ENCODE measurements around the gene NUSAP1. TPM values are rescaled to one million over a fixed set of nuclear protein-coding genes. Genes with fewer than 3 reads are reported as not detected.

The NUSAP1 gene
- total and polyA plus RNA-seq, 2 donors (not counting 1 experiment from before 2014, with no cell fraction given) = 25.7 to 27.6 TPM

DNA sequence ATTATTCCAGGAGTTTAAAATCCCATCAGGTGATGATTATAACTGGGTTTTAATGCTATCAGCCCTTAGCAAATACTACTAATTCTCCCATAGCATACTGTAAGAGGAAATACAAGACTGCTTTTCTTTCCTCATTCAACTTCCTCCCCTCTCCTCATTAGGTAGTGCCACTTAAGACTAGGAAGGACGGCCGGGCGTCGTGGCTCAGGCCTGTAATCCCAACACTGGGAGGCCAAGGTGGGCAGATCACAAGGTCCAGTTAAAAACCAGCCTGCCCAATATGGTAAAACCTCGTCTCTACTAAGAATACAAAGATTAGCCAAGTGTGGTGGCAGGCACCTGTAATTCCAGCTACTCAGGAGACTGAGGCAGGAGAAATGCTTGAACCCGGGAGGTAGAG is 55.0 kb downstream of the NUSAP1 start:
- H3K9ac ChIP-seq (ENCODE audit: insufficient read depth, low read length) = no peak overlapping the region
- H3K4me1 ChIP-seq (ENCODE audit: control insufficient read depth, extremely low read depth, insufficient read depth, low read length) = no peaks in the 10 kb centered on the region
- no peak overlapping the region for H3K4me2 ChIP-seq (ENCODE audit: extremely low read depth, insufficient read depth, low read length)
- no peaks in the 10 kb centered on the region for H3K27me3 ChIP-seq (ENCODE audit: control insufficient read depth, insufficient read depth, low read length)
- H3K9me3 ChIP-seq (ENCODE audit: control insufficient read depth, insufficient read depth, low read depth, low read length) = no peaks in the 10 kb centered on the region
- no peak overlapping the region for H3K27ac ChIP-seq (ENCODE audit: insufficient read depth, low read length)
- H3K4me3 ChIP-seq (replicated peaks in 1 of 4; ENCODE audit: control extremely low read depth in 1 of 4, insufficient read depth in 1 of 4, low read depth in 3 of 4, low read length in 4 of 4) = no peak overlapping the region
- TF ChIP-seq, protein P1, sequence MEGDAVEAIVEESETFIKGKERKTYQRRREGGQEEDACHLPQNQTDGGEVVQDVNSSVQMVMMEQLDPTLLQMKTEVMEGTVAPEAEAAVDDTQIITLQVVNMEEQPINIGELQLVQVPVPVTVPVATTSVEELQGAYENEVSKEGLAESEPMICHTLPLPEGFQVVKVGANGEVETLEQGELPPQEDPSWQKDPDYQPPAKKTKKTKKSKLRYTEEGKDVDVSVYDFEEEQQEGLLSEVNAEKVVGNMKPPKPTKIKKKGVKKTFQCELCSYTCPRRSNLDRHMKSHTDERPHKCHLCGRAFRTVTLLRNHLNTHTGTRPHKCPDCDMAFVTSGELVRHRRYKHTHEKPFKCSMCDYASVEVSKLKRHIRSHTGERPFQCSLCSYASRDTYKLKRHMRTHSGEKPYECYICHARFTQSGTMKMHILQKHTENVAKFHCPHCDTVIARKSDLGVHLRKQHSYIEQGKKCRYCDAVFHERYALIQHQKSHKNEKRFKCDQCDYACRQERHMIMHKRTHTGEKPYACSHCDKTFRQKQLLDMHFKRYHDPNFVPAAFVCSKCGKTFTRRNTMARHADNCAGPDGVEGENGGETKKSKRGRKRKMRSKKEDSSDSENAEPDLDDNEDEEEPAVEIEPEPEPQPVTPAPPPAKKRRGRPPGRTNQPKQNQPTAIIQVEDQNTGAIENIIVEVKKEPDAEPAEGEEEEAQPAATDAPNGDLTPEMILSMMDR (conservative IDR thresholded peaks at IDR 0.05 in 1 of 2, IDR thresholded peaks at IDR 0.05 in 1 of 2; ENCODE audit: low read depth in 1 of 2, low read length in 2 of 2) = no peak
- no peak for TF ChIP-seq EZH2 (IDR thresholded peaks at IDR 0.05; ENCODE audit: low read length, missing control alignments)
- no peaks in the 10 kb centered on the region for H3K36me3 ChIP-seq (ENCODE audit: control insufficient read depth, insufficient read depth, low read length)
- H4K20me1 ChIP-seq (ENCODE audit: control insufficient read depth, extremely low read depth, insufficient read depth, low read length) = no peaks in the 10 kb centered on the region
- no peak for DNase-seq (ENCODE audit: low read depth in 2 of 2)
- H2AFZ ChIP-seq (ENCODE audit: low read length) = no peak overlapping the region
- no peaks in the 10 kb centered on the region for H3K79me2 ChIP-seq (ENCODE audit: control insufficient read depth, insufficient read depth, low read length)

DNA sequence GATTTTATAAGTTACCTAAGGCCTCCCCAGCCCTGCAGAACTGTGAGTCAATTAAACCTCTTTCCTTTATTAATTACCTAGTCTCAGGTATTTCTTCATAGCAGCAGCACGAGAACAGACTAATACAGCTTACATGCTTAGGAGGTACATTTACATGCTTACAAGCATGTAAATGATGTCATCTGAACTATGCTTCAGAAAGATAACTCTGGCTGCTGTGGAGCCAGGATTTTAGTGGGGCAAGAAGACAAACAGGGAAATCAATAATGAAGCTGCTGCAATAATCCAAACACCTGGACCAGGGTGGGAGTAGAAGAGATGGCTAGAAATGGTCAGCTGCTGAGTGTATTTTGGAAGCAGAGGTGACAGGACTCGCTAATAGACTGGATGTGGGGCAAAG is 60.0 kb downstream of the NUSAP1 start:
- Histone ChIP-seq H3K79me2 (ENCODE audit: control insufficient read depth, insufficient read depth, low read length) (no peaks in the 10 kb centered on the region), H2AFZ (ENCODE audit: low read length) (no peak overlapping the region), H3K4me1 (ENCODE audit: control insufficient read depth, extremely low read depth, insufficient read depth, low read length) (peaks cover 2% of the 10 kb centered on the region), H4K20me1 (ENCODE audit: control insufficient read depth, extremely low read depth, insufficient read depth, low read length) (no peaks in the 10 kb centered on the region), H3K27ac (ENCODE audit: insufficient read depth, low read length) (no peak overlapping the region), H3K4me3 (replicated peaks in 1 of 4; ENCODE audit: control extremely low read depth in 1 of 4, insufficient read depth in 1 of 4, low read depth in 3 of 4, low read length in 4 of 4) (no peak overlapping the region), H3K36me3 (ENCODE audit: control insufficient read depth, insufficient read depth, low read length) (peaks cover 4% of the 10 kb centered on the region), H3K27me3 (ENCODE audit: control insufficient read depth, insufficient read depth, low read length) (no peaks in the 10 kb centered on the region), H3K9ac (ENCODE audit: insufficient read depth, low read length) (no peak overlapping the region), H3K9me3 (ENCODE audit: control insufficient read depth, insufficient read depth, low read depth, low read length) (no peaks in the 10 kb centered on the region), H3K4me2 (ENCODE audit: extremely low read depth, insufficient read depth, low read length) (no peak overlapping the region)
- TF ChIP-seq, protein P1 (conservative IDR thresholded peaks at IDR 0.05 in 1 of 2, IDR thresholded peaks at IDR 0.05 in 1 of 2; ENCODE audit: low read depth in 1 of 2, low read length in 2 of 2) = no peak
- no peak for TF ChIP-seq EZH2 (IDR thresholded peaks at IDR 0.05; ENCODE audit: low read length, missing control alignments)
- no peak for DNase-seq (ENCODE audit: low read depth in 2 of 2)

DNA sequence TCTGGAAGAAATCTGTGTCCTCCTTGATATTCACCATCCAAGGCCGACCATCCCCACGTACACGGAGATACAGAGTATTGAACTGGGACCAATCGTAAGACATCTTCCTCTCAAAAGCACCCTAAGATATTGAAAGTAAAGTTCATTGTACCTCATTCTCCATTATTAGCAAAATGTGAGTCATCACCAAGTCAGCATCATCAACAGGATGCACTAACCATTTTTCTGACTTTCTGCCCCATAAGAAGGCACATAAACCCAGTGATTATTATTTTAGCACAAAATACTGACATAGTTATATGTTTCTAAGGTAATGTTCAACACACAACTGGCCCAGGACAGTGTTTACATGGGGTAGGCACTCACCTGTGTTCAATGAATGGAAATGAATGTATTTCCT is 62.2 kb downstream of the NUSAP1 start:
- H3K79me2 ChIP-seq (ENCODE audit: control insufficient read depth, insufficient read depth, low read length) = no peaks in the 10 kb centered on the region
- H3K36me3 ChIP-seq (ENCODE audit: control insufficient read depth, insufficient read depth, low read length) = peaks cover 4% of the 10 kb centered on the region
- no peak overlapping the region for H3K9ac ChIP-seq (ENCODE audit: insufficient read depth, low read length)
- H3K4me3 ChIP-seq (replicated peaks in 1 of 4; ENCODE audit: control extremely low read depth in 1 of 4, insufficient read depth in 1 of 4, low read depth in 3 of 4, low read length in 4 of 4) = no peak overlapping the region
- no peaks in the 10 kb centered on the region for H3K9me3 ChIP-seq (ENCODE audit: control insufficient read depth, insufficient read depth, low read depth, low read length)
- no peak overlapping the region for H3K4me2 ChIP-seq (ENCODE audit: extremely low read depth, insufficient read depth, low read length)
- no peak for DNase-seq (ENCODE audit: low read depth in 2 of 2)
- peaks cover 2% of the 10 kb centered on the region for H3K4me1 ChIP-seq (ENCODE audit: control insufficient read depth, extremely low read depth, insufficient read depth, low read length)
- H3K27me3 ChIP-seq (ENCODE audit: control insufficient read depth, insufficient read depth, low read length) = no peaks in the 10 kb centered on the region
- H4K20me1 ChIP-seq (ENCODE audit: control insufficient read depth, extremely low read depth, insufficient read depth, low read length) = no peaks in the 10 kb centered on the region
- no peak overlapping the region for H2AFZ ChIP-seq (ENCODE audit: low read length)
- H3K27ac ChIP-seq (ENCODE audit: insufficient read depth, low read length) = no peak overlapping the region
- no peak for TF ChIP-seq EZH2 (IDR thresholded peaks at IDR 0.05; ENCODE audit: low read length, missing control alignments)
